Effector memory CD4-positive, alpha-beta T cell (primary cell): ENCODE data around the gene TREX2.
A peak's percentile ranks its signal among the peaks of the same experiment; 100 is the strongest.

ENCODE experiments used
- DNase-seq, 3 donors: peaks; one replicate each; pipeline ENCODE4 v3.0.0-alpha.2; 2020
- H3K27ac ChIP-seq: 2 replicates; pipeline ENCODE4 v1.7.0; 2013; ENCODE audit warnings: mild to moderate bottlenecking, low read length, moderate library complexity; ENCODE audit not compliant: insufficient read depth, poor library complexity, severe bottlenecking
- H3K27me3 ChIP-seq: replicated peaks from 2 replicates; pipeline ENCODE4 v1.7.0; 2013; ENCODE audit warnings: mild to moderate bottlenecking, low read length; ENCODE audit not compliant: insufficient read depth, control insufficient read depth, poor library complexity, severe bottlenecking
- H3K36me3 ChIP-seq: 2 replicates; pipeline ENCODE4 v1.7.0; 2013; ENCODE audit warnings: mild to moderate bottlenecking, low read length, moderate library complexity; ENCODE audit not compliant: control insufficient read depth, insufficient read depth
- H3K4me1 ChIP-seq: 2 replicates; pipeline ENCODE4 v1.7.0; 2013; ENCODE audit warnings: low read length, mild to moderate bottlenecking; ENCODE audit not compliant: control insufficient read depth, insufficient read depth, poor library complexity, severe bottlenecking
- H3K4me3 ChIP-seq: 2 replicates; pipeline ENCODE4 v1.7.0; 2013; ENCODE audit warnings: low read length, low read depth, mild to moderate bottlenecking; ENCODE audit not compliant: insufficient read depth, poor library complexity, severe bottlenecking
- H3K9me3 ChIP-seq: 2 replicates; pipeline ENCODE4 v1.7.0; 2013; ENCODE audit warnings: mild to moderate bottlenecking, low read length, moderate library complexity; ENCODE audit not compliant: control insufficient read depth

TREX2 gene

DNA sequence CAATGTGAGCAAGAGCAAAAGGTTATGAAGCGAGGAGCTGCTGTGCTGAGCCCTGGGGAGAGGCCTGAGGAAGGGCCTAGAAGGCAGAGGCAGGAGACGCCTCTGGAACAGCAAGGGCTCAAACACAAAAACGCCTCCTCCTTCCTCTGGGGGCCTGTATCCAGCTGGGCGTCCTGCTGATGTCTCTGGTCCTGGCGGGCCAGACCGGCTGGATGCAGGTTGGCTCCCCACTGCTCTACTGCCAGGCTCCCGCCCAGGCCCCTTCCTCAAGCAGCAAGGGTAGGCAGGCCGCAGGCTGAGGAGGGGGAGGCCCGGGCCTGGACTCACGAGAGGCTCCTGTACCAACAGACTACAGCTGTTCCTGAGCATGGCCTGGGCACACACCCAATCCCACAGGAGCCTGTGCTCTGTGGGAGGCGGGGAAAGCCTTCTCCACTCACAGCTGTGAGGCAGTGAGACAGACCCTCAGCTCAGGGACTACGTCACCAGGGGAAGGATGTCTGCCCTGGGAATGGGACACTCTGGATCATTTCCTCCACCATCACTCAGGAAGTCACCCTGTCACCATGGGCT lies 22.2 kb upstream of the TREX2 start:
- no peak overlapping the region for H3K27ac ChIP-seq
- H3K9me3 ChIP-seq = no peaks in the 10 kb centered on the region
- H3K4me1 ChIP-seq = peaks cover 5% of the 10 kb centered on the region
- no peaks in the 10 kb centered on the region for H3K27me3 ChIP-seq
- peaks cover 13% of the 10 kb centered on the region for H3K36me3 ChIP-seq
- no peak for DNase-seq
- no peak overlapping the region for H3K4me3 ChIP-seq

DNA sequence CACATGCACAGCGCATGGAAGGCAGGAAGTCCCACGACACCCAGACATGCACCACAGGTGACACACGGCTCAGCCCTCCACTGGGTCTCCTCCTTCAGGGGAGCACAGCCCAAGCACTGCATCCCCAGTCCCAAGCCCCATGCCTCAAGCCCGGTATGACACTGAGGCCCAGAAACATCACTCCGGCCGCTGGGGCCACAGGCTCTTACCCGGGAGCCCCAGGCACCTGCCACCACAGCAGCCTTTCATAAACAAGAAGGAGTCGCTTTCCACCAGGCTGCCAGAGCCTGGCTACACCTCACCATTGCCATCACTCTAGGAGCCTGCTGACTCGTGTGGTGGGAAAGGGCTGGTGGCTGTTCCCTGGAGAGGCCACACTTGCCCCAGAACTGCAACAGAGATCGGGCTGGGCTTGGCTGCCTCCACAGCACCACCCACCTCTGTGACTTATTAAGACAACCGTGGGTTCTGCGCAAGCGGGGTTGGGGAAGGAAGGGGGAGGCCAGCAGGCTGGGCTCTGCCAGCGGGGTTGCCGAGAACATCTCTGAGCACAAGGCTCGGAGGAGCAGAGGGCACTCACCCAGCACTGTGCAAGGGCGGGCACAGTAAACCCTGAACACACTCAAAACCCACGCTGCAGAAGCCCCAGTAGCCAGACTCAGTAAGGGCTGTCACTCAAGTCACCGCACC lies 20.0 kb upstream of the TREX2 start:
- DNase-seq = no peak
- Histone ChIP-seq H3K36me3 (peaks cover 13% of the 10 kb centered on the region), H3K27ac (no peak overlapping the region), H3K4me3 (no peak overlapping the region), H3K4me1 (peaks cover 5% of the 10 kb centered on the region), H3K27me3 (no peaks in the 10 kb centered on the region), H3K9me3 (no peaks in the 10 kb centered on the region)

DNA sequence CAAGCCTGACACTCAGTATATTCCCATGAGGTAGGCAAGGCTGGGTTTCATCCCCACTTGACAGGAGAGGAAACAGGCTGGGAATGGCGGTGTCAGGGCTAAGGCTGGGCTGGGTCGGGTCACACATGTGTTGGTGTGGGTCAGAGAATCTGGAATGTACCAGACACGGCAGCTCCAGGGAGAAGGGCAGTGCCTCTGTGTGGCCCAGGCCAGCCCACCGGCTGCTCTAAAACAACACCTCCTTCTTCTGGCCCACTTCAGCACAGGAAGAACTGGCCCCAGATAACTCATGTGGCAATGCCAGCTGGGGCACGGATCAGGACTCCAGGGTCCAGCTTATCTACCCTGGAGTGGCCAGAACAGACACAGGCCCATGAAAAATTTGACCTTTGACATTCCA lies 18.3 kb upstream of the TREX2 start:
- no peak overlapping the region for H3K4me3 ChIP-seq
- peaks cover 13% of the 10 kb centered on the region for H3K36me3 ChIP-seq
- no peaks in the 10 kb centered on the region for H3K9me3 ChIP-seq
- no peaks in the 10 kb centered on the region for H3K27me3 ChIP-seq
- H3K27ac ChIP-seq = no peak overlapping the region
- H3K4me1 ChIP-seq = no peaks in the 10 kb centered on the region
- DNase-seq = no peak

DNA sequence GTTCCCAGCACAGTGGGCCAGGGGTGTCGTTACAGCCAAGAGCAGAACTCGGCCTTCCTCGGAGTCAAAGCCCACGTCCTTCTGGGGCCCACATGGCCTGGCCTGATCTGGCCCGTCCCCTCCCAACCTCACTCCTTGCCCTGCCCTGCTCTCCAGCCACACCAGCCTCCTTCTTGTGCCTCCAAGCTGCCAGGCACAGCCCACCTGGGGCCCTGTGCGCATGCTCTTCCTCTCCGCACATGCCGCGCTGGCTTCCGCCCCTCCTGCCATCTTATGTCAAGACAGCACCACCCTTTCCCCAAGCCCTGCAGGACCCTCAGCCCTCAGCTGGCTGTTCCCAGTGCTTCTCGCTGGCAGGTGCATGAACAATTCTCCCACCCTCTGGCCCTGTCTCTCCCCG lies 17.7 kb upstream of the TREX2 start:
- Histone ChIP-seq H3K4me3 (no peak overlapping the region), H3K27ac (no peak overlapping the region), H3K4me1 (no peaks in the 10 kb centered on the region), H3K9me3 (no peaks in the 10 kb centered on the region), H3K27me3 (no peaks in the 10 kb centered on the region), H3K36me3 (peaks cover 13% of the 10 kb centered on the region)
- no peak for DNase-seq

DNA sequence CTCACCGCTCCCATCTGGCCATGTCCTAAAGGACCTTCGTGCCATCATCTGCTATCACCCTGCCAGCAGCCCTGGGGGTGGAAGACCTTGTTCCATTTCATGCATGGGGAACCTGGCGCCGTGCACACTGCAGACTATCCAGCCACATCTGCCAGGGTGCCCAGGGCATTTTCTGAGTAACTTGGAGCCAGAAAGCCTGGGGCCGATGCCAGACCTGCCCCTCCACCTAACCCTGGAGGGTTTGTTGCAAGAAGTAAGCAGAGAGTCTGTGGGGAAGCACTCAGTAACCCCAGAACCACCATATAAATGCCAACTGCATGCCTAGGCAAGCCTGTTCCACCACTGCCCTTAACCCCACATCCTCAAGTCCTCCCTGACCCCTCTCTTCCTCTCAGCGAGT lies 17.2 kb upstream of the TREX2 start:
- no peaks in the 10 kb centered on the region for H3K9me3 ChIP-seq
- no peaks in the 10 kb centered on the region for H3K4me1 ChIP-seq
- no peak overlapping the region for H3K4me3 ChIP-seq
- H3K27ac ChIP-seq = no peak overlapping the region
- no peaks in the 10 kb centered on the region for H3K27me3 ChIP-seq
- H3K36me3 ChIP-seq = peaks cover 13% of the 10 kb centered on the region
- no peak for DNase-seq

DNA sequence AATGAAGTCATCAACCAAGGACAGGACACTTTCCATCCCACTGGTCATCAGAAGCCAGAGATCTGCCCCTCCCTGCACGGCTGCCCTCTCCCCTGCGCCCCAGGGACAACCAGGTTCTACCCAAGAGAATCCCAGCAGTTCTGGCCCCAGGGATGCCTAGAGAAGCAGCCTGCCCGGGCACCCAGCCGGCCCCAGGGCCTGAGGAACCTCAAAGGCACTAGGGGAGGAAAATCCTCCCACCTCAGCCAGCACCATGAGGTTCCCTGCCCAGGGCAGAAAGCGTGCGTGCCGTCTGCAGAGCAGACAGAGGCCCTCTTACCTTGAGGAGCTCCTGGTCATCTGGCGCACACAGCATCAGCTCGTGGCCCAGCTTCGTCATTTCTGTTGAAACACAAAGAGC lies 16.4 kb upstream of the TREX2 start:
- Histone ChIP-seq H3K27me3 (no peaks in the 10 kb centered on the region), H3K4me3 (no peak overlapping the region), H3K9me3 (no peaks in the 10 kb centered on the region), H3K36me3 (peaks cover 13% of the 10 kb centered on the region), H3K4me1 (no peaks in the 10 kb centered on the region), H3K27ac (no peak overlapping the region)
- DNase-seq = no peak

DNA sequence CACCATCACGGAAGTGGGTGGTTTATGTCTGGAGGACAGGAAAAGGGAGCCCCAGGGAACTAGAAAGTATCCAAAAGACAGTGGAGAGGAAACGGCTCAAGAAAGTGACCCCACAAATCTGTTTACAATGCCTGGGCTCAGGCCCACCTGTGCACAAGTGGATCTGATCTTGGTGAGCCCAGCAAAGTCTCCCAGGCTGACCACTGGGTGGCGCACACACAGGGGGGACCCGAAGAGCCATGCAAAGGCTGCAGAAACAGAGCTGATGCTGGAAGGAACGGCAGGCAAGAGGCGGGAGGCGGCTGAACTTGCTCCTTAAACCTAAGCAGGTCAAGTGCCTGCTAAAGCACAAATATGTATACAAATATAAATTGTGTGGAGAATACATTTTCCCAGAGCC lies 15.0 kb upstream of the TREX2 start:
- peaks cover 16% of the 10 kb centered on the region for H3K36me3 ChIP-seq

DNA sequence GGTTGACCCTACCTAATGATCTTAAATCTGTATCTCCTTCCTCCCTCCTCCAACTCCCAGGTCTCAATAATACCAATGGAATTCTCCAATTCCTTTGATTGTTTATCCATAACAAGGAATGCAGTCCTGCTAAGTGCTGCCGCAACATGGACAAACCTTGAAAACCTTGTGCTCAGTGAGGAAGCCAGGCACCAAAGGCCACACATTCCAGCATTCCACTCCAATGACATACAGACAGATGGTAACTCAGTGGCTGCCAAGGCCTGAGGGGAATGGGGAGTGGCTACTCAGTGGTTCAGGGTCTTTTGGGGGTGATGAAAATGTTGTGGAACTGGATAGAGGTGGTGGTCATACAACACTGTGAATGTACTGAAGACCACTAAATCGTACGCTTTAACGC lies 14.1 kb upstream of the TREX2 start:
- Histone ChIP-seq H3K9me3 (no peaks in the 10 kb centered on the region), H3K27me3 (no peaks in the 10 kb centered on the region), H3K4me3 (no peak overlapping the region), H3K36me3 (peaks cover 18% of the 10 kb centered on the region), H3K4me1 (no peaks in the 10 kb centered on the region), H3K27ac (no peak overlapping the region)
- no peak for DNase-seq

More for the DNA sequence above, 15.0 kb upstream of the TREX2 start:
- no peaks in the 10 kb centered on the region for H3K9me3 ChIP-seq
- no peaks in the 10 kb centered on the region for H3K4me1 ChIP-seq
- no peaks in the 10 kb centered on the region for H3K27me3 ChIP-seq
- DNase-seq = peak in 1 of 3 donors; percentile 14
- H3K27ac ChIP-seq = no peak overlapping the region
- H3K4me3 ChIP-seq = no peak overlapping the region

DNA sequence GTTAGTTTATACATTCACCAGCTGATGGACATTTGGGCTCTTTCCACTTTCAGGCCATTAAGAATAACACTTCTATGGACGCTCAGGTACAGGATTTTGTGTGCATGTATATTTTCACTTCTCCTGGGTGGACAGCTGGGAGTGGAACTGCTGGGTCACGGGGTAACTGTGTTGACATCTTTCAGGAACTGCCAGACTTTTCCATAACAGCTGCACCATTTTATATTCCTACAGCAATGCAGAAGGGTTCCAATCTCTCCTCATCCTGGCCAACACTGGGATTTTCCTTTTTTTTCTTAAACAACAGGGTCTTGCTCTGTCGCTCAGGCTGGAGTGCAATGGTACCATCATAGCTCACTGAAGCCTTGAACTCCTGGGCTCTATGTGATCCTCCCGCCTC lies 12.6 kb upstream of the TREX2 start:
- H3K27me3 ChIP-seq = no peaks in the 10 kb centered on the region
- no peak overlapping the region for H3K4me3 ChIP-seq
- no peak for DNase-seq
- H3K9me3 ChIP-seq = no peaks in the 10 kb centered on the region
- peaks cover 8% of the 10 kb centered on the region for H3K36me3 ChIP-seq
- no peak overlapping the region for H3K27ac ChIP-seq
- no peaks in the 10 kb centered on the region for H3K4me1 ChIP-seq

DNA sequence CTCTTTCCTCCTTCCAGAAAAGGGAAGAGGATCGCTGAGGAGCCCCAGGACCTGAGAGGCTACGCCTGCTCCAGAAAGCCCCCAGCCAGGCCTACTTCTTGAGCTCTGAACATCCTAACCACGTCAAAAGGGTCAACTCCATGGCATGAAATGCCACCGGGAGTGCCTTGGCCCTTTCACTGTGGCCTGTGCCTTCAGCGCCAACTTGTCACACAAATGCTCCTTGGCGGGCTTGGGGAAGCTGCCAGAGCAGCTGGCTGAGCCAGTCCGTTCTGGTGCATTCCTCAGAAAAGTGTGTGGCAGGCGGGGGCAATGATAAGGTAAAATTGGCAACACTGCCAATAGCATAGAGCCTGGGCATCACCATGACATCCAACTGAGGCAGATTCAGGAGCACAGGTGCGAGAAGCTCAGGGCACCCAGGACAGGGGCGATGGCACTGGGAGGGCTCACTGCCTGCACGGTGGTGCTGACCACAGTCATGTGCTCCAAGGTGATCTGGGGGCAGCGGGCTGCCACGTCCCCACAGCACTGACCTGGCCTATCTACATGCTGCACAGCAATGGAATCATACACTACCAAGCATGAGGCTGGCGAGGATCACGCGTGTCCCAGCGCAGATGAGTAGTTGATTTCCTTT lies 12.1 kb upstream of the TREX2 start:
- DNase-seq = no peak
- Histone ChIP-seq H3K4me1 (no peaks in the 10 kb centered on the region), H3K36me3 (peaks cover 8% of the 10 kb centered on the region), H3K27me3 (no peaks in the 10 kb centered on the region), H3K27ac (no peak overlapping the region), H3K9me3 (no peaks in the 10 kb centered on the region), H3K4me3 (no peak overlapping the region)
